ENCODE measurements around the gene AEN.

AEN gene

DNA sequence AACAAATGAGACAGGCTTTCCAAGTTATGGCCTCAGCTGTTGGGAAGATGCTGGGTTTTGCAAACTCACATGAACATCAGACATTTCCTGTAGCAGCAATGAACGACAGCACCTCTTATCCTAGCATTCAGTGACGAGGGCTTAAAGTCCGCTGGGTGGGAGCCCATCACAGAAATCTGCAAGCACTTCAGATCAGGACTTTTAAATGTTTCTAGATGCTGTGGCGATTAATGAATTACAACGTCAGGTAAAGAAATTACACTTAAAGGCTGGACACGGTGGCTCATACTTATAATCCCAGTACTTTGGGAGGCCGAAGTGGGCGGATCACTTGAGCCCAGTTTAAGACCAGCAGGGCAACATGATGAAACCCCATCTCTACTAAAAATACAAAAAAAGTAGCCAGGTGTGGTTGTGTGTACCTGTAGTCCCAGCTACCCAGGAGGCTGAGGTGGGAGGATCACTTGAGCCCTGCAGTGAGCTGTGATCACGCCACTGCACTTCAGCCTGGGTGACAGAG is 3.9 kb downstream of the AEN start:
- DNase-seq (ENCODE audit: low read depth) = no peak
- no peak for TF ChIP-seq CTCF (IDR thresholded peaks at IDR 0.05; ENCODE audit: insufficient read depth, low read depth, low read length, missing control alignments)
- H3K4me3 ChIP-seq (ENCODE audit: low read depth, low read length) = peak overlapping the region; percentile 2; the same call in 1 of the 2 replicates

- H3K4me3 ChIP-seq (ENCODE audit: low read depth, low read length) = no peak overlapping the region
- no peak for TF ChIP-seq CTCF (IDR thresholded peaks at IDR 0.05; ENCODE audit: insufficient read depth, low read depth, low read length, missing control alignments)
- DNase-seq (ENCODE audit: low read depth) = no peak
Observed at GRCh38 chr15:88625943-88626741, 5.0 kb downstream of the AEN start.

DNA sequence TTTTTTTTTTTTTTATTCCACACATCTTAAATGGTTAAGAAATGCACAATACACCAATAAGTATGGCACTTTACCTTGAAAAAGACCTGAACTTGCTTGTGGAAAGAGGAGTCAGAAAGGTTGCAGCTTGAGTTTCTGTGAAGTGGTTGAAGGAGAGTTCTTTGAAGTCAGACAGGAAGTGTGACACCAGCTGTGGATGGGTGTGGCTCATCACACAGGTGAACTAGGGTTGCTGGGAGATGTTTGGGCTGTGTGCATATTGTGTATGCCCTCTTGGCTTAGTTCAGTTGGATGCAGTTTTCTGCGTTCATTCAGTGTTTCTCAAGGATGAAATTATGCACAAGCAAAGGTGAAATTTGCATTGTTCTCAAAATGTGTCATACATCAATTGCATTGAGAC is 6.3 kb downstream of the AEN start:
- peak; percentile 74 for DNase-seq (ENCODE audit: low read depth)
- no peak overlapping the region for H3K4me3 ChIP-seq (ENCODE audit: low read depth, low read length)
- no peak for TF ChIP-seq CTCF (IDR thresholded peaks at IDR 0.05; ENCODE audit: insufficient read depth, low read depth, low read length, missing control alignments)

GRCh38 chr15:88628018-88628654 is 7.0 kb downstream of the AEN start:
- DNase-seq (ENCODE audit: low read depth) = no peak
- TF ChIP-seq CTCF (IDR thresholded peaks at IDR 0.05; ENCODE audit: insufficient read depth, low read depth, low read length, missing control alignments) = no peak
- H3K4me3 ChIP-seq (ENCODE audit: low read depth, low read length) = no peak overlapping the region

DNA sequence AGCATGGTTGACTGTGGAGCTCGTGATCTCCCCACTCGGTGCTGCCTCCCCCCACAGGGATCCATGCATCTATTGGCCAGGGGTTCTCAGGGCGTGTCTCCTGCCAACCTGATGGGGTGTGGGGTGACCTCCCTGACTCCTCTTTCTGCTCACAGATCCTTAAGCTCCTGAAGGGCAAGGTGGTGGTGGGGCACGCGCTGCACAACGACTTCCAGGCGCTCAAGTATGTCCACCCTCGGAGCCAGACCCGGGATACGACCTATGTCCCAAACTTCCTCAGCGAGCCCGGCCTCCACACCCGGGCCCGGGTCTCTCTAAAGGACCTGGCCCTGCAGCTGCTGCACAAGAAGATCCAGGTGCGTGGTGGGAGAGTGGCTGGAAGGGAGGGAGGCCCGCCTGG is 7.9 kb downstream of the AEN start:
- no peak for DNase-seq (ENCODE audit: low read depth)
- no peak for TF ChIP-seq CTCF (IDR thresholded peaks at IDR 0.05; ENCODE audit: insufficient read depth, low read depth, low read length, missing control alignments)
- H3K4me3 ChIP-seq (ENCODE audit: low read depth, low read length) = no peak overlapping the region

- H3K4me3 ChIP-seq (ENCODE audit: low read depth, low read length) = no peak overlapping the region
- DNase-seq (ENCODE audit: low read depth) = peak; percentile 52
- TF ChIP-seq CTCF (IDR thresholded peaks at IDR 0.05; ENCODE audit: insufficient read depth, low read depth, low read length, missing control alignments) = no peak
Observed at GRCh38 chr15:88630141-88630721, 9.1 kb downstream of the AEN start.
